HG02852 (cell line): ENCODE data around the gene WDR5B.
"Not testable (repeated sequence)": the region's sequence is repeated elsewhere in the genome, so short reads cannot be mapped to it uniquely, and the experiment has no call there.

Experiments
- ATAC-seq: cut with Tn5 transposase; IDR thresholded peaks from one replicate; pipeline ENCODE4 v1.9.1; 2021; ENCODE audit warnings: mild to moderate bottlenecking, moderate library complexity; ENCODE audit not compliant: unreplicated experiment

The WDR5B gene

GRCh38 chr3:122415762-122416654 lies at the start of gene WDR5B:
Gene WDR5B, minus strand, starts transcription at chr3:122416062. Its CDS starts 534 bp downstream, at chr3:122415528.
- ATAC-seq, result peak; percentile 86

DNA sequence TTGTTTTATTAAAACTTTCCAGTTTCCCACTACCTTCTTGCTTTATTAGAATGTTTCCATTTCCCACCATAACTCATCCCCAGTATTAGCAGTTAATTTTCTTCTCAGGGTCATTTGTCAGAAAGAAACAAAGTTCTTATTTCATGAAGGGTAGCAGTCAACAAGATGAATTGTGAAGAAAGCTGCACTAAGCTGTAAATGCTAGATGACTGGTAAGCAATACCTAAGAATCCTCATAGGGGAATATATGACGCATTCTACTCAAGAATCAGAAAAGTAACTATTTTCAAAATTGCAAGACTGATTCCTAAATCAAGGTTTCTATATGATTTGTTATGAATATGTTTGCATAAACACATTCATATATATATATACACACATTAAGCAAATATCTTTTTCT lies 48.8 kb upstream of the WDR5B start:
- no peak for ATAC-seq

DNA sequence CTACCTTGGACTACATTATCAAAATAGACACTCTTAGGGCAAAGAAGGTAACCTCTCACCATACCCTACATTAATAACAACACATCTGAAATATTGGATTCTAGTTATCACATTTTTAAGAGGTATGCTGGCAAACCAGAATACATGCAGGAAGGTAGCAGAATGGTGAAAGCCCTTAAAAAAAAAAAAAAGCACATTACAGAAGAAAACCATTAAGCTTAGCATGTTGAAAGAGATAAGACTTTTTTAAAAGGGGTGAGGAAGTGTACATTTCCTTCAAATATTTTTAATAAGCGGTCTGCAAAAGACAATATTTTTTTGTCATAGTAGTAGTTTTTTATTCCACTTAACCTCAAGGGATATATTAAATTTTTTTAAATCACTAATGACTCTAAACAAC lies 46.5 kb upstream of the WDR5B start:
- ATAC-seq, result no peak

DNA sequence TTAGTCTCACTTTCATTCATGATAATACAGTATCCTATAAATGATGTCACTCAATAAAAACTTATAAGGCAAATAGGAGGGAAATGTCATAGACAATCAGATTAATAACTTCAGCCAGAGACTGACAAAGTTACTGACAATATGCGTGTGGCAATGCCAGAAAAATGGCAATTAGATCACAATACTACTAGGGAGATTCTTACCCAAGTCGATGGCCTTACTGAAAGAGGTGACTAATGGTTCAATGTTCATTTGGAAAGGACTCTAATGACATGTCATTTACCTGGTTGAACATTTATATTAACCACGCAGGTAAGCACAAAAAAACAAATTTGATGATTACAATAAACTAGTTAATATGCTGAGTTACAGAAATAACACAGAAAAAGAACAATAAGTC lies 45.9 kb upstream of the WDR5B start:
- ATAC-seq, result no peak

GRCh38 chr3:122458992-122459391 lies 43.1 kb upstream of the WDR5B start:
- no peak for ATAC-seq

- no peak for ATAC-seq
Observed at GRCh38 chr3:122457706-122458105, 41.8 kb upstream of the WDR5B start.

- no peak for ATAC-seq
Observed at GRCh38 chr3:122456074-122456473, 40.2 kb upstream of the WDR5B start.

- no peak for ATAC-seq
Observed at GRCh38 chr3:122451371-122451770, 35.5 kb upstream of the WDR5B start.

- not testable (repeated sequence) for ATAC-seq
Observed at GRCh38 chr3:122448218-122448617, 32.4 kb upstream of the WDR5B start.

DNA sequence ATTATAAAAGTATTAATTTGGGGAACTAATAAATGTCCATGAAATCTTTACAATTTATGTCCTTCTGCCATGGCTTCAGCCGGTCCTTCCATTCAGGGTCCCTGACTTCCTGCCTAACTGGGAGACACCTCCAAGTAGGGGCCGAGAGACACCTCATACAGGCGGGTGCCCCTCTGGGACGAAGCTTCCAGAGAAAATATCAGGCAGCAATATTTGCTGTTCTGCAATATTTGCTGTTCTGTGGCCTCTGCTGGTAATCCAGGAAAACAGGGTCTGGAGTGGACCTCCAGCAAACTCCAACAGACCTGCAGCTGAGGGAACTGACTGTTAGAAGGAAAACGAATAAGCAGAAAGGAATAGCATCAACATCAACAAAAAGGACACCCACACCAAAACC lies 28.6 kb upstream of the WDR5B start:
- not testable (repeated sequence) for ATAC-seq

DNA sequence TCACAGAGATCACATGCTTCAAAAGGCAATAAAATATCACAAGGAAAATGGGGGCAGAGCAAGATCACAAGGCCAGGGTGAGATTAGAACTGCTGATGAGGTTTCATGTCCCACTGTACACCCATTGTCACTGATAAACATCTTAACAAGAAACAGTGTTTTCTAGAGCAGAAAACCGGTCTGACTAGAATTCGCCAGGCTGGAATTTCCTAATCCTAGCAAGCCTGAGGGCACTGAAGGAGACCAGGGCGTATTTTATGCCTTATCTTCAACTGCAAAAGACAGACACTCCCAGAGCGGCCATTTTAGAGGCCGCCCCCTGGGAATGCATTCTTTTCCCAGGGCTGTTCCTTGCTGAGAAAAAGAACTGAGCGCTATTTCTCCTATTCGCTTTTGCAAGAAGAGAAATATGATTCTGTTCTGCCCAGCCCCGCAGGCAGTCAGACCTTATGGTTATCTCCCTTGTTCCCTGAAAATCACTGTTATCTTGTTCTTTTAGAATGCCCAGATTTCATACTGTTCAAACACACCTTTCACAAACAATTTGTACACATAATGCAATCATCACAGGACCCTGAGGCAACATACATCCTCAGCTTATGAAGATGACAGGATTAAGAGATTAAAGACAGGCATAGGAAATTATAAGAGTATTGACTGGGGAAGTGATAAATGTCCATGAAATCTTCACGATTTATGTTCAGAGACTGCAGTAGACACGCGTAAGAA lies 28.1 kb upstream of the WDR5B start:
- not testable (repeated sequence) for ATAC-seq

- ATAC-seq, result no peak
Observed at GRCh38 chr3:122443090-122443489, 27.2 kb upstream of the WDR5B start.

DNA sequence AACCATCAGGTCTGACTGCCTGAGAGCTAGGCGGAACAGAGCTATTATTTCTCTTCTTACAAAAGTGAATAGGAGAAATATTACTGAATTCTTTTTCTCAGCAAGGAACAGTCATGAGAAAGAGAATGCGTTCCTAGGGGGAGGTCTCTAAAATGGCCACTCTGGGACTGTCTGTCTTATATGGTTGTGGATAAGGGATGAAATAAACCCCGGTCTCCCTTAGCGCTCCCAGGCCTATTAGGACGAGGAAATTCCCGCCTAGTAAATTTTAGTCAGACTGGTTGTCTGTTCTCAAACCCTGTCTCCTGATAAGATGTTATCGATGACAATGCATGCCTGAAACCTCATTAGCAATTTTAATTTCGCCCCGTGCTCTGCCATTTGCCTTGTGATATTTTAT lies 20.1 kb upstream of the WDR5B start:
- no peak for ATAC-seq

- no peak for ATAC-seq
Observed at GRCh38 chr3:122430371-122430770, 14.5 kb upstream of the WDR5B start.

- no peak for ATAC-seq
Observed at GRCh38 chr3:122427857-122428471, 12.1 kb upstream of the WDR5B start.

DNA sequence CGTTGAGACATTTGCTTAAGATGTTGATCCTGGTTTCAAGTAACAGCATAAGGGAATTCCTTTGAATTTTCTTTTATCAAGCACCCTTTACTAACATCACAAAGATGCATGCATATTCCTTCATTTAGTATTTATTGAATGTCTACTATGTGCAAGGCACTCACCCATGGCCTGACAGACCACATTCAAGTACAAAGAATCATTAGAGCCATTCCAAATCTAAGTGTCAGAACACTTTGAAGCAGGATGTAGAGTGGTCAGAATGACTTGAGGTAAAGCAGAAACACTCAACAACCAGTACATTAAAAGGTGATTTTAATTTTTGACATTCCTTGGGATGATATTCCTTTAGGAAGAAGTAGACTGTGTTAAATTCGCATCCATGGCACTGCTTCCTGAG lies 6.0 kb upstream of the WDR5B start:
- no peak for ATAC-seq

DNA sequence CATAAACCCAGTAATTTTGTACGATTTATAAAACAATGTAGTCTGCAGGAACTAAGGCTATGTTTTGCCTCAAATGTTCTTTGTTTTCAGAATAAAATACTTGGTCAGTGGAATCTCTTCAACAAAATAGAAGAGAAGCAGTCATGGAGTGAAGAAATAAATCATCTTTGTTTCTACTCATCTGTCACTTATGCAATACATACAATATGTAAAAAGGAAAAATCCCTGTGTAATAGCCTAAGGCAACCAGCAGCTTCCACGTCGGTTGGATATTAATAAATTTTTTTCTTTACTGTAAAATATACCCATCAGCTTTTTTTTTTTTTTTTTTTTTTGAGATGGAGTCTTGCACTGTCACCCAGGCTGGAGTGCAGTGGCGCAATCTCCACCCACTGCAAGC lies 5.2 kb upstream of the WDR5B start:
- ATAC-seq, result no peak

GRCh38 chr3:122416966-122417365 lies 1.1 kb upstream of the WDR5B start:
- no peak for ATAC-seq

GRCh38 chr3:122415104-122415744 lies 638 bp downstream of the WDR5B start:
- peak; percentile 48 for ATAC-seq

GRCh38 chr3:122414391-122414790 lies 1.5 kb downstream of the WDR5B start:
- no peak for ATAC-seq

DNA sequence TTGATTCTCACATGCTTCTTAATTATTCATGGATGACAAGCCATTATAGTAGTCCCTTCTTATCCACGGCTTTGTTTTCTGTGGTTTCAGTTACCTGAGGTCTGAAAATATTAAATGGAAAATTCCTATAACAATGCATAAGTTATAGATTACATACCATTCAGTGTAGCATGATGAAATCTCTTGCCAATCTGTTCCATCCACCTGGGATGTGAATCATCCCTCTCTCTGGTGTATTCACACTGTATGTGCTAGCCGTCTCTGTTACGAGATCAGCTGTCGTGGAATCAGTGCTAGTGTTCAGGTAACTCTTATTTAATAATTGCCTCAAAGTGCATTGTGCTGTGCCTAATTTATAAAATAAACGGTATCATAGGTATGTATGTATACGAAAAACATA lies 5.2 kb downstream of the WDR5B start:
- no peak for ATAC-seq
